HL-60 (cell line): ENCODE data around the gene POLR2I.

Experiments used
- DNase-seq, 2 experiments: peaks; one replicate each; pipeline ENCODE4 v3.0.0-alpha.2; 2010 to 2020; ENCODE audit warnings: low read depth in 1 of 2, low spot score in 1 of 2
- H3K27ac ChIP-seq: fragments of 250-450 bp; sonication (Bioruptor Pico); replicated peaks from 2 replicates; pipeline ENCODE4 v1.5.1; 2020; ENCODE audit warnings: mild to moderate bottlenecking, moderate library complexity
- H3K27me3 ChIP-seq: fragments of 250-450 bp; sonication (Bioruptor Pico); 2 replicates; pipeline ENCODE4 v1.5.1; 2021; ENCODE audit warnings: mild to moderate bottlenecking, moderate library complexity; ENCODE audit not compliant: insufficient read depth, poor library complexity, severe bottlenecking
- H3K4me3 ChIP-seq: replicated peaks from 2 replicates; pipeline ENCODE4 v1.5.1; 2011; ENCODE audit warnings: mild to moderate bottlenecking, control low read depth, low read length; ENCODE audit not compliant: insufficient read depth
- CTCF ChIP-seq: IDR thresholded peaks from one replicate; pipeline ENCODE4 v1.5.1; 2011; ENCODE audit warnings: low read length, control low read depth, inconsistent platforms; ENCODE audit not compliant: insufficient read depth
- GABPA ChIP-seq: IDR thresholded peaks from 2 replicates; pipeline ENCODE4 v1.6.1; 2012; ENCODE audit warnings: low read depth
- POLR2AphosphoS5 ChIP-seq: IDR thresholded peaks from 2 replicates; pipeline ENCODE4 v1.6.1; 2012; ENCODE audit warnings: low read depth
- REST ChIP-seq: IDR thresholded peaks from 2 replicates; pipeline ENCODE4 v1.6.1; 2012; ENCODE audit warnings: low read depth; ENCODE audit not compliant: insufficient replicate concordance
- SPI1 ChIP-seq: IDR thresholded peaks from 2 replicates; pipeline ENCODE4 v1.6.1; 2012; ENCODE audit warnings: low read depth, mild to moderate bottlenecking, borderline replicate concordance

Gene POLR2I

DNA sequence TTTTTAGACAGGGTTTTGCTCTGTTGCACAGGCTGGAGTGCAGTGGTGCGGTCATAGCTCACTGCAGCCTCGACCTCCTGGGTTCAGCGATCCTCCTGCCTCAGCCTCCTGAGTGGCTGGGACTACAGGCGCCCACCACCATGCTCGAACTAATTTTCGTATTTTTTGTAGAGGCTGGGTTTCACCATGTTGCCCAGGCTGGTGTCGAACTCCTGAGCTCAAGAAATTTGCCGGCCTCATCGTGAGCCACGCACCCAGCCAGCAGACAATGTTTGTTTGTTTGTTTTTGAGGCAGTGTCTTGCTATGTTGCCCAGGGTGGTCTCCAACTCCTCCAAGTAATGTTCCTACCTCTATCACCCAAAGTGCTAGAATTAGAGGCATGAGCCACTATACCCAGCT, 38.5 kb upstream of the POLR2I start:
- Histone ChIP-seq H3K4me3 (no peak overlapping the region), H3K27me3 (no peaks in the 10 kb centered on the region), H3K27ac (no peak overlapping the region)
- no peak for DNase-seq
- TF ChIP-seq REST (no peak), CTCF (no peak), GABPA (no peak), POLR2AphosphoS5 (no peak), SPI1 (no peak)

GRCh38 chr19:36152352-36153091, 37.8 kb upstream of the POLR2I start, which contains the start of gene COX7A1:
Gene COX7A1 (minus strand): TSS chr19:36152447. CDS start chr19:36152407, 40 bp downstream.
- TF ChIP-seq CTCF = no peak
- no peak for TF ChIP-seq POLR2AphosphoS5
- no peak for TF ChIP-seq REST
- TF ChIP-seq SPI1 = no peak
- TF ChIP-seq GABPA = no peak
- no peaks in the 10 kb centered on the region for H3K27me3 ChIP-seq
- H3K27ac ChIP-seq = no peak within 1 kb of the TSS
- H3K4me3 ChIP-seq = no peak within 1 kb of the TSS
- no peak for DNase-seq

DNA sequence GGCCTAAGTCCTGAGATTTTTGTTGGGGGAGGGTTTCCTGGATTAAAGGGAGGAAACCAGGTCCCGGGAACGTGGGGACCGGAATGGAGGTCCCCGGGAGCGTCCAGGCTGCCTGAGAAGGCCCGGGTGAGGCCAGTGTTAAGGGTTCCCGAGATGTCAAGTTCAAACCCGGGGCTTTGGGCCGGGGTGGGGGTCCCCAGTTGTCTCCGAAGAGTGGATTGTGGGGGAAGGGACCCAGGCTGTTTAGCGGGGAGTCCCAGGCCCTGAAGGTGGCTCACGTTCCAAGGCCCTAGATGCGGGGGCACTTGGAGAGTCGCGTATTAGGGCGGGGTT, 37.3 kb upstream of the POLR2I start:
- TF ChIP-seq GABPA (no peak), POLR2AphosphoS5 (no peak), REST (no peak), CTCF (no peak), SPI1 (no peak)
- Histone ChIP-seq H3K27ac (no peak overlapping the region), H3K4me3 (no peak overlapping the region), H3K27me3 (no peaks in the 10 kb centered on the region)
- DNase-seq = no peak
